ENCODE data around the gene LHFPL5. TPM values are rescaled to one million over a fixed set of nuclear protein-coding genes. Genes with fewer than 3 reads are reported as not detected.

The LHFPL5 gene
- total RNA-seq, 1 donor from 2014 or later: not detected

GRCh38 chr6:35808688-35809087 is 3.5 kb downstream of the LHFPL5 start:
- Mint-ChIP-seq H3K36me3 (no peaks in the 10 kb centered on the region), H3K9me3 (no peaks in the 10 kb centered on the region), H3K27ac (no peak overlapping the region), H3K27me3 (peaks cover 6% of the 10 kb centered on the region), H3K4me1 (ENCODE audit: unreplicated experiment) (no peaks in the 10 kb centered on the region), H3K4me3 (no peak overlapping the region)
- no peak for DNase-seq (ENCODE audit: extremely low spot score, unreplicated experiment)
- TF ChIP-seq, protein P1, sequence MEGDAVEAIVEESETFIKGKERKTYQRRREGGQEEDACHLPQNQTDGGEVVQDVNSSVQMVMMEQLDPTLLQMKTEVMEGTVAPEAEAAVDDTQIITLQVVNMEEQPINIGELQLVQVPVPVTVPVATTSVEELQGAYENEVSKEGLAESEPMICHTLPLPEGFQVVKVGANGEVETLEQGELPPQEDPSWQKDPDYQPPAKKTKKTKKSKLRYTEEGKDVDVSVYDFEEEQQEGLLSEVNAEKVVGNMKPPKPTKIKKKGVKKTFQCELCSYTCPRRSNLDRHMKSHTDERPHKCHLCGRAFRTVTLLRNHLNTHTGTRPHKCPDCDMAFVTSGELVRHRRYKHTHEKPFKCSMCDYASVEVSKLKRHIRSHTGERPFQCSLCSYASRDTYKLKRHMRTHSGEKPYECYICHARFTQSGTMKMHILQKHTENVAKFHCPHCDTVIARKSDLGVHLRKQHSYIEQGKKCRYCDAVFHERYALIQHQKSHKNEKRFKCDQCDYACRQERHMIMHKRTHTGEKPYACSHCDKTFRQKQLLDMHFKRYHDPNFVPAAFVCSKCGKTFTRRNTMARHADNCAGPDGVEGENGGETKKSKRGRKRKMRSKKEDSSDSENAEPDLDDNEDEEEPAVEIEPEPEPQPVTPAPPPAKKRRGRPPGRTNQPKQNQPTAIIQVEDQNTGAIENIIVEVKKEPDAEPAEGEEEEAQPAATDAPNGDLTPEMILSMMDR (conservative IDR thresholded peaks at IDR 0.05): no peak

GRCh38 chr6:35809809-35810208 is 4.7 kb downstream of the LHFPL5 start:
- no peak for DNase-seq (ENCODE audit: extremely low spot score, unreplicated experiment)
- H3K9me3 Mint-ChIP-seq: no peaks in the 10 kb centered on the region
- no peak overlapping the region for H3K27ac Mint-ChIP-seq
- no peak overlapping the region for H3K4me3 Mint-ChIP-seq
- peaks cover 6% of the 10 kb centered on the region for H3K27me3 Mint-ChIP-seq
- no peaks in the 10 kb centered on the region for H3K36me3 Mint-ChIP-seq
- TF ChIP-seq, protein P1 (conservative IDR thresholded peaks at IDR 0.05): no peak
- H3K4me1 Mint-ChIP-seq (ENCODE audit: unreplicated experiment): no peaks in the 10 kb centered on the region

GRCh38 chr6:35810971-35811698 is 6.0 kb downstream of the LHFPL5 start:
- TF ChIP-seq, protein P1 (conservative IDR thresholded peaks at IDR 0.05): no peak
- Mint-ChIP-seq H3K27ac (no peak overlapping the region), H3K36me3 (no peaks in the 10 kb centered on the region), H3K9me3 (no peaks in the 10 kb centered on the region), H3K4me3 (no peak overlapping the region), H3K27me3 (peaks cover 6% of the 10 kb centered on the region), H3K4me1 (ENCODE audit: unreplicated experiment) (no peaks in the 10 kb centered on the region)
- DNase-seq (ENCODE audit: extremely low spot score, unreplicated experiment): no peak

DNA sequence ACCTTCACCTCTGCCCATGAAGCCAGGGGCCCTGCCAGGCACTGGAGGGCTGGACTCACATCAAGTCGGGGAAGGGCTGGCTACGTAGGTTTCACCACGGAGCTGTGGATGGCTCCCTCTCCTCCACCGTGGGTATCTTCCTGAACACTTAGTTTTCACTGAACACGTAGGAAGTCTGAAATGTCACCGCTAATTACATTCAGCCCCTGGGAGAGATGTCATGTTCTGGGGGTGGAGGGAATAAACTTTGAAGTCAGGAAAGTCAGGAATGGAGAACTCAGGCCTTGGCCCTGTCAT is 6.5 kb downstream of the LHFPL5 start:
- Mint-ChIP-seq H3K36me3 (no peaks in the 10 kb centered on the region), H3K9me3 (no peaks in the 10 kb centered on the region), H3K4me1 (ENCODE audit: unreplicated experiment) (no peaks in the 10 kb centered on the region), H3K27ac (no peak overlapping the region), H3K4me3 (no peak overlapping the region), H3K27me3 (peaks cover under 1% of the 10 kb centered on the region)
- TF ChIP-seq, protein P1 (conservative IDR thresholded peaks at IDR 0.05): no peak
- no peak for DNase-seq (ENCODE audit: extremely low spot score, unreplicated experiment)

DNA sequence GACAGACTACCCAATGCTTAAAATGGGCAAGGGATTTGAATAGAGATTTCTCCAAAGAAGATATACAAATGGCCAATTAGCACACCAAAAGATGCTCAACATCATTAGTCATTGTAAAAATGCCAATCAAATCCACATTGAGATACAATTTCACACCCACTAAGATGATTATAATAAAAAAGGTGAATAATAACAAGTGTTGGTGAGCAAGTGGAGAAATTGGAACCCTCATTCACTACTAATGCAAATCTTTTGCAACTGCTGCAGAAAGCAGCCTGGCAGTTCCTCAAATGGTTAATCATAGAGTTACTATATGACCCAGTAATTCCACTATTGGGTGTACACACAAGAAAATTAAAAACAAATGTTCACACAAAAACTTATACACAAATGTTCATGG is 12.4 kb downstream of the LHFPL5 start:
- Mint-ChIP-seq H3K27ac (no peak overlapping the region), H3K27me3 (no peaks in the 10 kb centered on the region), H3K9me3 (no peaks in the 10 kb centered on the region), H3K4me3 (no peak overlapping the region), H3K36me3 (no peaks in the 10 kb centered on the region), H3K4me1 (ENCODE audit: unreplicated experiment) (no peaks in the 10 kb centered on the region)
- TF ChIP-seq, protein P1 (conservative IDR thresholded peaks at IDR 0.05): no peak
- no peak for DNase-seq (ENCODE audit: extremely low spot score, unreplicated experiment)

GRCh38 chr6:35823601-35824000 is 18.4 kb downstream of the LHFPL5 start:
- Mint-ChIP-seq H3K9me3 (no peaks in the 10 kb centered on the region), H3K4me3 (no peak overlapping the region), H3K36me3 (no peaks in the 10 kb centered on the region), H3K4me1 (ENCODE audit: unreplicated experiment) (no peaks in the 10 kb centered on the region), H3K27ac (no peak overlapping the region), H3K27me3 (no peaks in the 10 kb centered on the region)
- TF ChIP-seq, protein P1 (conservative IDR thresholded peaks at IDR 0.05): no peak
- DNase-seq (ENCODE audit: extremely low spot score, unreplicated experiment): no peak
